PC-9 (cell line): Measurements from ENCODE around the gene TRAM2. TPM values are rescaled to one million over a fixed set of nuclear protein-coding genes. Genes with fewer than 3 reads are reported as not detected.

Source experiments
- BruUV-seq: library from RNA; stranded (reverse); fragments of 400-500 nt; replicated peaks from 2 replicates; lab custom pipeline; 2021; lab: Mats Ljungman, UMichigan
- CTCF ChIA-PET: fragments of 300-600 bp; sonication (Branson Sonifier 250); formaldehyde crosslinking; loops from one replicate; lab custom pipeline; 2022; ENCODE audit warnings: antibody characterized with exemption; lab: Charles Lee
- POLR2A ChIA-PET: fragments of 300-600 bp; sonication (Branson Sonifier 250); formaldehyde crosslinking; loops from one replicate; lab custom pipeline; 2022; ENCODE audit warnings: antibody characterized with exemption; ENCODE audit not compliant: unreplicated experiment; lab: Charles Lee
- DNase-seq, 2 experiments: peaks; one replicate each; pipeline versions ENCODE4 v3.0.0 to v3.0.0-alpha.2; 2015 to 2022; ENCODE audit warnings: mixed read lengths in 1 of 2
- H2AFZ ChIP-seq: fragments of 200-600 bp; sonication (generic); 2 replicates; pipeline ENCODE4 v1.8.1; 2017; ENCODE audit warnings: antibody characterized with exemption
- H3F3A ChIP-seq: fragments of 200-600 bp; sonication (generic); 2 replicates; pipeline ENCODE4 v1.8.1; 2017; ENCODE audit warnings: antibody characterized with exemption, mild to moderate bottlenecking, low read depth; ENCODE audit not compliant: insufficient read depth
- H3K27ac ChIP-seq: fragments of 200-600 bp; sonication (generic); 2 replicates; pipeline ENCODE4 v1.6.1; 2016; ENCODE audit warnings: mixed run types
- H3K27me3 ChIP-seq: fragments of 200-600 bp; sonication (generic); 2 replicates; pipeline ENCODE4 v1.6.1; 2016; ENCODE audit warnings: low read depth, mixed run types; ENCODE audit not compliant: insufficient read depth
- H3K36me3 ChIP-seq: fragments of 200-600 bp; sonication (generic); 2 replicates; pipeline ENCODE4 v1.6.1; 2016; ENCODE audit warnings: low read depth, mixed run types
- H3K4me1 ChIP-seq: fragments of 200-600 bp; sonication (generic); replicated peaks from 2 replicates; pipeline ENCODE4 v1.6.1; 2016; ENCODE audit warnings: mixed run types; ENCODE audit not compliant: insufficient read depth
- H3K4me2 ChIP-seq: fragments of 200-600 bp; sonication (generic); 2 replicates; pipeline ENCODE4 v1.6.1; 2017; ENCODE audit warnings: mixed run types
- H3K4me3 ChIP-seq: fragments of 200-600 bp; sonication (generic); 2 replicates; pipeline ENCODE4 v1.6.1; 2016; ENCODE audit warnings: mixed run types
- H3K79me2 ChIP-seq: fragments of 200-600 bp; sonication (generic); 2 replicates; pipeline ENCODE4 v1.6.1; 2017; ENCODE audit warnings: low read depth, mixed run types
- H3K9me2 ChIP-seq: fragments of 200-600 bp; sonication (generic); 2 replicates; pipeline ENCODE4 v1.8.1; 2017; ENCODE audit warnings: mild to moderate bottlenecking; ENCODE audit not compliant: insufficient read depth
- H3K9me3 ChIP-seq: fragments of 200-600 bp; sonication (generic); 2 replicates; pipeline ENCODE4 v1.8.1; 2016; ENCODE audit warnings: low read depth; ENCODE audit not compliant: insufficient read depth
- H4K20me1 ChIP-seq: fragments of 200-600 bp; sonication (generic); 2 replicates; pipeline ENCODE4 v1.8.1; 2017; ENCODE audit not compliant: insufficient read depth
- EZH2 ChIP-seq: fragments of 200-600 bp; sonication (generic); IDR thresholded peaks from 2 replicates; pipeline ENCODE4 v1.8.0; 2017; ENCODE audit warnings: antibody characterized with exemption, low read depth
- intact Hi-C: fragments of 100-400 bp; cut with micrococcal nuclease; formaldehyde crosslinking; loops from one replicate; pipeline ENCODE4 v1.10.0; 2022; ENCODE audit not compliant: unreplicated experiment
- total RNA-seq: library from RNA; stranded (reverse); gene quantifications from 2 replicates; pipeline ENCODE4 v1.2.3, GENCODE V29; 2021
- TF ChIP-seq, protein P1 (sequence below): fragments of 200-600 bp; sonication (generic); conservative IDR thresholded peaks from 2 replicates; pipeline ENCODE4 v1.6.1; 2017; ENCODE audit warnings: mixed run types, antibody characterized with exemption, mild to moderate bottlenecking, moderate library complexity

The TRAM2 gene
- total RNA-seq, 1 experiment from 2014 or later: 40.9 TPM

- Histone ChIP-seq H3K4me1 (peaks cover 13% of the 10 kb centered on the region), H3K9me2 (no peaks in the 10 kb centered on the region), H2AFZ (no peak overlapping the region), H3K4me2 (no peak overlapping the region), H3K9me3 (no peaks in the 10 kb centered on the region), H3K4me3 (no peak overlapping the region), H3K27ac (no peak overlapping the region), H4K20me1 (no peaks in the 10 kb centered on the region), H3K27me3 (no peaks in the 10 kb centered on the region), H3K79me2 (no peaks in the 10 kb centered on the region), H3F3A (no peaks in the 10 kb centered on the region), H3K36me3 (no peaks in the 10 kb centered on the region)
- TF ChIP-seq, protein P1, sequence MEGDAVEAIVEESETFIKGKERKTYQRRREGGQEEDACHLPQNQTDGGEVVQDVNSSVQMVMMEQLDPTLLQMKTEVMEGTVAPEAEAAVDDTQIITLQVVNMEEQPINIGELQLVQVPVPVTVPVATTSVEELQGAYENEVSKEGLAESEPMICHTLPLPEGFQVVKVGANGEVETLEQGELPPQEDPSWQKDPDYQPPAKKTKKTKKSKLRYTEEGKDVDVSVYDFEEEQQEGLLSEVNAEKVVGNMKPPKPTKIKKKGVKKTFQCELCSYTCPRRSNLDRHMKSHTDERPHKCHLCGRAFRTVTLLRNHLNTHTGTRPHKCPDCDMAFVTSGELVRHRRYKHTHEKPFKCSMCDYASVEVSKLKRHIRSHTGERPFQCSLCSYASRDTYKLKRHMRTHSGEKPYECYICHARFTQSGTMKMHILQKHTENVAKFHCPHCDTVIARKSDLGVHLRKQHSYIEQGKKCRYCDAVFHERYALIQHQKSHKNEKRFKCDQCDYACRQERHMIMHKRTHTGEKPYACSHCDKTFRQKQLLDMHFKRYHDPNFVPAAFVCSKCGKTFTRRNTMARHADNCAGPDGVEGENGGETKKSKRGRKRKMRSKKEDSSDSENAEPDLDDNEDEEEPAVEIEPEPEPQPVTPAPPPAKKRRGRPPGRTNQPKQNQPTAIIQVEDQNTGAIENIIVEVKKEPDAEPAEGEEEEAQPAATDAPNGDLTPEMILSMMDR: no peak
- no peak for TF ChIP-seq EZH2
- no TSS peak for BruUV-seq
- DNase-seq: no peak
- intact Hi-C loops: no loop called here
- POLR2A ChIA-PET: no interaction called here
- CTCF ChIA-PET: no interaction called here
Measured at GRCh38 chr6:52616059-52616690, 39.3 kb upstream of the TRAM2 start.

DNA sequence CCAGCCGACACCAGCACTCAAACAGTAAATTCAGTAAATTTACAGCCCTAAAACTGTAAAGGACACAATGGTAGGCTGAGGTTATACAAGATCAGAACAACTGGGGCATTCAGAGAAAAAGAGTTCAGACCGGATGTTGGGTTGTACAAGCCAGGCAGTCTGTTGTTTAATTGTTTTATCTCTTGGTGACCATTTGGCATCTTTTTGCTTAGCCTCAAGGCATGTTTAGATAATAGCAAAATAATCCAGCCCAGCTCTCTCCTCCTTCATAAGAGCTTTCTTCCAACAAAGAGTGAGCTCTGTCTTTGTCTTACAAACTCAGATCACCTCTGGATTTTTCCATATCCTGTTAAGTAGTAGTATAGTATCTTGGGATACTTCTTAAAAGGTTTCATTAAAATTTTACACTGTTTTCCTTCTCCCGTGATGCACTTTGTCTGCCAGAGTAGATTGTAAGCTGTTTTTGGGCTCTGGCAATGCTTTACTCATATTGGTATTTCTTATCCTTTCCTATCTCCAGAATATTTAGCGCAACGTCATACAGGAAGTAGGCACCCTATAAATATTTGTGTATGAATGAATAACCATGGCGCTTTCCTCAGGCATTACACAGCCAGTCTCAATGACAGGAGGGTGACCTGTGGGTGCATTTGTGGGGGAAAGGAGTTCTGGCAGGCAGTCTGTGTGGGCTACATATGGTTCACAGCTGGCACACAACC is 35.6 kb upstream of the TRAM2 start:
- Histone ChIP-seq H3K4me1 (peaks cover 21% of the 10 kb centered on the region), H3K27ac (no peak overlapping the region), H3F3A (no peaks in the 10 kb centered on the region), H3K27me3 (no peaks in the 10 kb centered on the region), H3K4me3 (no peak overlapping the region), H3K36me3 (no peaks in the 10 kb centered on the region), H3K4me2 (no peak overlapping the region), H3K79me2 (no peaks in the 10 kb centered on the region), H3K9me3 (0 out of 2 replicates have a peak, but pooled peaks cover 3% of the 10 kb centered on the region), H4K20me1 (no peaks in the 10 kb centered on the region), H3K9me2 (no peaks in the 10 kb centered on the region), H2AFZ (no peak overlapping the region)
- no TSS peak for BruUV-seq
- ChIA-PET CTCF (no interaction called here), POLR2A (interaction anchor here (0.6 kb wide), 2 partner anchors 37 to 500 kb away, joined by 3 read pairs; no protein-coding TSS in a partner anchor)
- intact Hi-C loops: no loop called here
- TF ChIP-seq EZH2: no peak
- TF ChIP-seq, protein P1: no peak
- DNase-seq: no peak

DNA sequence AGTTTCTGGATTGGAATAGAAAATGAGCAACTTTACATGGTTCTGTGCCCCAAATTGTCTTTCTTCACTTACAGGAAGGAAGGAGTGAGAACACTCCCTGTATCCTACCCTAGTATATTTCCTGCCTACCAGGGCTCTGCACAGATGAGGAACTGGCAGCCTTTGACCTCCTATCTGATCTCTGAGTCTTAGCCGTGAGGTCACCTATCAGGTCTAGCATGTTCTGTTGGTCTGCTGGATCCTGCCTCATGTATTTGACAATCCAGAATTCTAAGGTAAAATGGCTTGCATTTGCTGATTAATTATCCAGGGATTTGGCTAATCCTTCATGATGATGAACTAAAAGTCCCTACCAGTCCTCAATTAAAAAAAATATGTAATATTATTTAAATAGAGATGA is 35.0 kb upstream of the TRAM2 start:
- 0 out of 2 replicates have a peak, but pooled peaks cover 3% of the 10 kb centered on the region for H3K9me3 ChIP-seq
- intact Hi-C loops: no loop called here
- TF ChIP-seq, protein P1: no peak
- no peak for TF ChIP-seq EZH2
- H3K4me1 ChIP-seq: peaks cover 21% of the 10 kb centered on the region
- no peak overlapping the region for H2AFZ ChIP-seq
- H3K27me3 ChIP-seq: no peaks in the 10 kb centered on the region
- 0 out of 2 replicates have a peak overlapping the region, but pooled peaks have one; percentile 17 for H3K4me2 ChIP-seq
- CTCF ChIA-PET: no interaction called here
- H3K4me3 ChIP-seq: no peak overlapping the region
- no TSS peak for BruUV-seq
- no peaks in the 10 kb centered on the region for H3K79me2 ChIP-seq
- no peak overlapping the region for H3K27ac ChIP-seq
- H3K9me2 ChIP-seq: no peaks in the 10 kb centered on the region
- POLR2A ChIA-PET: interaction anchor here (0.6 kb wide), 1 partner anchor 501 kb away, joined by 3 read pairs; no protein-coding TSS in a partner anchor
- DNase-seq: no peak
- H3F3A ChIP-seq: no peaks in the 10 kb centered on the region
- no peaks in the 10 kb centered on the region for H3K36me3 ChIP-seq
- no peaks in the 10 kb centered on the region for H4K20me1 ChIP-seq
